A549 (cell line): ENCODE results near the gene XBP1.

Experiments
- EP300 ChIP-seq, 2 experiments: fragments of >200 bp; sonication (Bioruptor Twin); formaldehyde crosslinking; IDR thresholded peaks; 2 replicates in 1 of 2; 3 replicates in 1 of 2; pipeline ENCODE4 v1.6.1; 2016 to 2017
- MAFK ChIP-seq: fragments of 450-650 bp; IDR thresholded peaks from 2 replicates; pipeline ENCODE4 v1.6.1; 2014; ENCODE audit not compliant: partially characterized antibody
- MAZ ChIP-seq: fragments of 150-350 bp; IDR thresholded peaks from 2 replicates; pipeline ENCODE4 v1.6.1; 2014; ENCODE audit warnings: antibody characterized with exemption, low read depth, low read length, borderline replicate concordance
- PHF8 ChIP-seq: fragments of 200-600 bp; sonication (generic); IDR thresholded peaks from 2 replicates; pipeline ENCODE4 v1.6.1; 2016; ENCODE audit warnings: low read depth, mild to moderate bottlenecking, antibody characterized with exemption, moderate library complexity, borderline replicate concordance
- SMC3 ChIP-seq: fragments of >200 bp; sonication (Bioruptor Twin); formaldehyde crosslinking; IDR thresholded peaks from 3 replicates; pipeline ENCODE4 v1.6.1; 2018; ENCODE audit warnings: inconsistent platforms
- TF ChIP-seq, protein P1 (sequence below): fragments of >200 bp; sonication (Bioruptor Twin); formaldehyde crosslinking; IDR thresholded peaks from 3 replicates; pipeline ENCODE4 v1.5.1; 2016
- TF ChIP-seq, protein P2 (sequence below): IDR thresholded peaks from 2 replicates; pipeline ENCODE4 v1.6.1; 2012; ENCODE audit warnings: low read depth, borderline replicate concordance

DNA sequence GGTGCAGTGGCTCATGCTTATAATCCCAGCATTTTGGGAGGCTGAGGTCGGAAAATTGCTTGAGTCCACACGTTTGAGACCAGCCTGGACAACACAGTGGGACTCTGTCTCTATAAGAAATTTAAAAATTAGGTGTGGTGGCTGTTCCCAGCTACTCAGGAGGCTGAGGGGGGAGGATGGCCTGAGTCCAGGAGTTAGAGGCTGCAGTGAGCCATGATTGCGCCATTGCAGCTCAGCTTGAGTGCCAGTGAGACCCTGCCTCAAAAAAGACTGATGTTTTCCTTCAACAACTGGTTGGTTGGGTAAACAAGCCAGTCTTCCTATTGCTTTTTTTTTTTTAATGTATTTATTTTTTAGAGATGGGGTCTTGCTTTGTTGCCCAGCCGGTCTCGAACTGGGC, 9.2 kb downstream of the XBP1 start:
- TF ChIP-seq MAZ = no peak
- TF ChIP-seq SMC3 = no peak
- TF ChIP-seq, protein P1, sequence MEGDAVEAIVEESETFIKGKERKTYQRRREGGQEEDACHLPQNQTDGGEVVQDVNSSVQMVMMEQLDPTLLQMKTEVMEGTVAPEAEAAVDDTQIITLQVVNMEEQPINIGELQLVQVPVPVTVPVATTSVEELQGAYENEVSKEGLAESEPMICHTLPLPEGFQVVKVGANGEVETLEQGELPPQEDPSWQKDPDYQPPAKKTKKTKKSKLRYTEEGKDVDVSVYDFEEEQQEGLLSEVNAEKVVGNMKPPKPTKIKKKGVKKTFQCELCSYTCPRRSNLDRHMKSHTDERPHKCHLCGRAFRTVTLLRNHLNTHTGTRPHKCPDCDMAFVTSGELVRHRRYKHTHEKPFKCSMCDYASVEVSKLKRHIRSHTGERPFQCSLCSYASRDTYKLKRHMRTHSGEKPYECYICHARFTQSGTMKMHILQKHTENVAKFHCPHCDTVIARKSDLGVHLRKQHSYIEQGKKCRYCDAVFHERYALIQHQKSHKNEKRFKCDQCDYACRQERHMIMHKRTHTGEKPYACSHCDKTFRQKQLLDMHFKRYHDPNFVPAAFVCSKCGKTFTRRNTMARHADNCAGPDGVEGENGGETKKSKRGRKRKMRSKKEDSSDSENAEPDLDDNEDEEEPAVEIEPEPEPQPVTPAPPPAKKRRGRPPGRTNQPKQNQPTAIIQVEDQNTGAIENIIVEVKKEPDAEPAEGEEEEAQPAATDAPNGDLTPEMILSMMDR = no peak
- TF ChIP-seq PHF8 = no peak
- TF ChIP-seq, protein P2, sequence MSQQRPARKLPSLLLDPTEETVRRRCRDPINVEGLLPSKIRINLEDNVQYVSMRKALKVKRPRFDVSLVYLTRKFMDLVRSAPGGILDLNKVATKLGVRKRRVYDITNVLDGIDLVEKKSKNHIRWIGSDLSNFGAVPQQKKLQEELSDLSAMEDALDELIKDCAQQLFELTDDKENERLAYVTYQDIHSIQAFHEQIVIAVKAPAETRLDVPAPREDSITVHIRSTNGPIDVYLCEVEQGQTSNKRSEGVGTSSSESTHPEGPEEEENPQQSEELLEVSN = no peak
- no peak for TF ChIP-seq MAFK
- no peak for TF ChIP-seq EP300 (IDR thresholded peaks at IDR 0.05)
